DMS 273 treated with DMSO at 0.1 percent for 48 hours (cell line): ENCODE data around the gene TBRG1.
A peak's percentile ranks its signal among the peaks of the same experiment; 100 is the strongest.
"Not testable (repeated sequence)": the region's sequence is repeated elsewhere in the genome, so short reads cannot be mapped to it uniquely, and the experiment has no call there.

Experiments
- DNase-seq: peaks from one replicate; lab custom pipeline; 2025; lab: John Stamatoyannopoulos, UW

The TBRG1 gene

GRCh38 chr11:124622531-124623451 is at the start of gene TBRG1:
TSS of gene TBRG1 (plus strand) at chr11:124622864. CDS start at chr11:124623084, 220 bp downstream.
- DNase-seq, result peak; percentile 68

- DNase-seq, result no peak
These were observed 44.8 kb upstream of the TBRG1 start for GRCh38 chr11:124577716-124578427.

GRCh38 chr11:124578761-124579160 is 43.9 kb upstream of the TBRG1 start:
- DNase-seq, result no peak

GRCh38 chr11:124581817-124582216 is 40.8 kb upstream of the TBRG1 start:
- no peak for DNase-seq

GRCh38 chr11:124582565-124582964 is 40.1 kb upstream of the TBRG1 start:
- no peak for DNase-seq

- DNase-seq, result no peak
These were observed 38.9 kb upstream of the TBRG1 start for GRCh38 chr11:124583781-124584180.

- no peak for DNase-seq
These were observed 37.8 kb upstream of the TBRG1 start for GRCh38 chr11:124584681-124585372.

GRCh38 chr11:124586238-124586860 is 36.3 kb upstream of the TBRG1 start:
- DNase-seq, result no peak

- DNase-seq, result no peak
These were observed 31.2 kb upstream of the TBRG1 start for GRCh38 chr11:124591430-124591829.

GRCh38 chr11:124592627-124593026 is 30.0 kb upstream of the TBRG1 start:
- no peak for DNase-seq

GRCh38 chr11:124595302-124595701 is 27.4 kb upstream of the TBRG1 start:
- no peak for DNase-seq

- DNase-seq, result no peak
These were observed 25.0 kb upstream of the TBRG1 start for GRCh38 chr11:124597626-124598025.

GRCh38 chr11:124600621-124601320 is 21.9 kb upstream of the TBRG1 start:
- DNase-seq, result no peak

- no peak for DNase-seq
These were observed 20.5 kb upstream of the TBRG1 start for GRCh38 chr11:124602193-124602592.

GRCh38 chr11:124602723-124603122 is 19.9 kb upstream of the TBRG1 start:
- DNase-seq, result not testable (repeated sequence)

GRCh38 chr11:124605719-124606118 is 16.9 kb upstream of the TBRG1 start:
- DNase-seq, result no peak

- DNase-seq, result no peak
These were observed 14.5 kb upstream of the TBRG1 start for GRCh38 chr11:124608147-124608546.

GRCh38 chr11:124610295-124610694 is 12.4 kb upstream of the TBRG1 start:
- no peak for DNase-seq

GRCh38 chr11:124611064-124611463 is 11.6 kb upstream of the TBRG1 start, which contains the start of gene PANX3:
TSS of gene PANX3 (plus strand) at chr11:124611428. CDS start at chr11:124611557, 129 bp downstream.
- peak; percentile 6 for DNase-seq

- DNase-seq, result no peak
These were observed 10.6 kb upstream of the TBRG1 start for GRCh38 chr11:124612045-124612444.

GRCh38 chr11:124612567-124613246 is 10.0 kb upstream of the TBRG1 start:
- no peak for DNase-seq
